ENCODE results near the gene CDKN1A.

Gene CDKN1A

GRCh38 chr6:36656441-36656840, 22.1 kb upstream of the CDKN1A start:
- DNase-seq (ENCODE audit: low read depth), result no peak

DNA sequence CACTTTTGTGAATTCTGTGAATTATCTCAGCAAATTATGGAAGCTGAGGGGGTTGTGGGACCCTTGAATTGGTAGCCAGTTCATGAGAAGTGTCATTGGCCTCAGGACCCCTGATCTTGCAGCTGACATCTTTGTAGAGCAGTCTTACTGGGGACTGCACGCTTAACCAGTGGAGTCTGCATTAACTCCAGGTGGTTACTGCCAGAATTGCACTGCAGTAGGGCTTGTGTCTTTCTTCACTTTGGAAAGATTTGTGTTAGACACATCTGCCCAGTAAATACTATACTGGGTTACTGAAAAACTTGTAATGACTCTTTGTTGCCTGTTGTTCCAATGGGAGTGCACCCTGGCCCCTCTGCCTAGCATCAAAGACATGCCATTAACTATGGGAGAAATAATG, 21.2 kb upstream of the CDKN1A start:
- no peak for DNase-seq (ENCODE audit: low read depth)

GRCh38 chr6:36657942-36658544, 20.5 kb upstream of the CDKN1A start:
- no peak for DNase-seq (ENCODE audit: low read depth)

DNA sequence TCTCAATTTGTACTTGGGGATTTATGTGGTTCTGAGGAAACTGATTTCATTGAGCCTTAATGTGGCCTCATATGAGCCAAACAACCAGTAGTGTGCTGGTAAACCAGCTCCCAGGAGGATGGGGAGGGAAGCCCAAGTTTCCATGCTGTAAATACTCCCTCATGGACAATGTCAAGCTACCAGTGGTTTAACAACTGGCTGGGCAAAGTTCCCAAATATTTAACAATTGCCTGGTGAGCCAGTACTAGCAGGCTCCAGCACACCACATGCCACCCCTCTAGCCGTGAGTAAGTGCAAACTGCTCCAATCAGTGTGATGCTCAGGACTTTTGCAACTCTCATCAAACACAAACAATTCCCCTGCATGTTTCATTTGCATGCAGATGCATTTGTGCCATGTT, 19.2 kb upstream of the CDKN1A start:
- DNase-seq (ENCODE audit: low read depth), result no peak

DNA sequence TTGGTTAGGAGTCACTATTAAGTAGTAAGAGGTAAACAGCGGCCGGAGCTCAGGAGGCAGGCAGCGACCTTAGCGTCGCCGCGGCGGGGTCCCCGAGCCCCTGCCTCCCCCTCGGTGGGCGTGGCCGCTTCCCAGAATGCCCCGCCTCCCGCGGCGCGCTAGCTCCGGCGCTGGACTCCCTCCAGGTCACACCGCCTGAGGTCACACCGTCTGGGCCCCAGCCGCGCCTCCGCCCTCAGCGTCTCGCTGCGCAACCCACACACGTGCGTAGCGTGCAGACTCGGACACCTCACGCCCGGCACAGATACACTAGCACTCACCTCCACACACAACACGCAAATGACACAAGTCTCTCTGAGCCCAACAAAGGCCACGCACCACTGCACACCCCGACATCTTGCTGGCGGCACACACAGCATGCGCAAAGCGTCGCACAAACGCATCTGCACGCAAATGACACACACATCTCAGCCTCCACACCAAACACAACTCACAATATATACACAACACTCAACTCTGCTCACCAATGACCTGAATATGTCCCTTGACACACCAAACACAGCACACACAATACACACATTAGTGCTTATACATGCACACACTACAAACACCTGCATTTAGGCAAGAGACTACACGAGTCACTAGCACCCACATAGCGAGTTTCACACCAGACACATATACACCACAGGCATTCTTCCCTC, 17.6 kb upstream of the CDKN1A start:
- DNase-seq (ENCODE audit: low read depth), result no peak

DNA sequence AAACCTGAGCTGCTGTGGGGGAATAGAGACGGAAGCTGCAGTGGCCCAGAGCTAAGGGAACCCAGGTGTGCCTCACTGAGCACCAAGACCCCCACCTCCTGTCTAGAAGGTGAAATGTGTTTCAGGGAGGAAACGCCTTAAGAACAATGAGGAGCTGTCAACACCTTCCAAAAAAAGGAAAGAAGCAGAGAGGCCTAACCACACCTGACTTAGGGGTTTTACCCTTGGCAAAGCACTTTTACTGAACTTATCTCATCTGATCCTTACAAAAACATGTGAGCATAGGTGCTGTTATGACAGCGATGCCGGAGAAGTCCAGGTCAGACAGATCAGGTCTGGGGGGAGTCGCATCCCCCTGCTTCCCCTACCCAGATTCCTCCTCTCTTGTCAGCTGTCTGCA, 16.1 kb upstream of the CDKN1A start:
- no peak for DNase-seq (ENCODE audit: low read depth)

DNA sequence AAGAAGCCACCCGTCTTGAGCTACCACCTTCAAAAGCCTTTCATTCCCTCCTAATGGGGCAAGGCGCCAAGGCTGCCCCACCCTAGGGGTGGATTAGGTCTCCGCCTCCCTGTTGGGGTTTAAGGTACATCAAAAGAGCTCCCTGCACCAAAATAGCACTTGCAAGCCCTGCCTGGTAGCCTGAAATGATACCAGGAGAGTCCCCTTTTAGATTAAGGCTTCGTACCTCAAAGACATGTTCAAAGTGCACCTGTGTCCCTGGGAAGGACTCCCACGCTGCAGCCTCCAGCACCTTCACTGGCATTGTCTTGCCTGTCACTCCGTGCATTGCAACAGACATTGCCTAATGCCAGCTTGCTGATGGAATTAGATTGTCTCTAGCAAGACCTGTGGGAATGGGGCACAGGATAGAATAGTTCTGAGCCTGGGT, 15.7 kb upstream of the CDKN1A start:
- DNase-seq (ENCODE audit: low read depth), result no peak

DNA sequence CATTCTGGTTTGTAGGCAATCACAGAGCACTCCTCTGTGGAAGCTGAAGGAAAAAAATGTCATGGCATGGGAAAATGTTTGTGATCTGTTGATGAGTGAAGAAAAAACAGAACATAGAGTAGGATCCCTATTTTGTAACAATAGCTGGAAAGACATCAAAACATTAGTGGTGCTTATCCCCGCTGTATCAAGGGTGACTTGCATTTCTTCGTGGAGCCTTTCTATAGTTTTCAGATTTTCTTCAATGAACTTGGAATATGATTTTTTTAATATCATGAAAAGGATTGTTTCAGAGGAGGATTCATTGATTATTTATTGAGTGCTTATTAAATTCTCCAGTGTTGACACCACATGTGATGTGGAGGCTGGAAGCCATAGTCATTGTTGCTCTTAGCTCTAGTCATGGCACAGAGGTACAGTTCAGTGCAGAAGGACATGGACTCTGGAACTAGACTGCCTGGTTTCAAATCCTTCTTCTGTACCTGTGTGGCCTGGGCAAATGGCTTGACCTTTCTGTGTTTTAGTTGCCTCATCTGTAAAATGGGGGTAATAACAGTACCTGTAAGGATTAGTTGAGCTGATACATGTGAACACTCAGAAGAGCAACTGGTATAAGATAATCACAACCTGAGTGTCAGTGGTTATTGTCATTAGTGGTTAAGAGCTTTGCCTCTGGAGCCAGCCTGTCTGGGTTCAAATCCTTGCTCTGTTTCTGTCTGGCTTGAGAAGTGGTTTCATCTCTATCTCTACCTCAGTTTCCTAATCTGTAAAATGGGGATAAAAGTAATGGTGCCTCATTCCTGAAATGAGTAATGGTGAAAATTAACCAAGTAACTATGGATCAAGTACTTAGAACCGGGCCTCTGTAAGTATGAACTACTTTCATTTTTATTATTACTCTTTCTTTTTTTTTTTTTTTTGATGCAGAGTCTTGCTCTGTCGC, 14.7 kb upstream of the CDKN1A start:
- no peak for DNase-seq (ENCODE audit: low read depth)

GRCh38 chr6:36665180-36665579, 13.3 kb upstream of the CDKN1A start:
- no peak for DNase-seq (ENCODE audit: low read depth)

GRCh38 chr6:36666287-36666686, 12.2 kb upstream of the CDKN1A start:
- DNase-seq (ENCODE audit: low read depth), result no peak

DNA sequence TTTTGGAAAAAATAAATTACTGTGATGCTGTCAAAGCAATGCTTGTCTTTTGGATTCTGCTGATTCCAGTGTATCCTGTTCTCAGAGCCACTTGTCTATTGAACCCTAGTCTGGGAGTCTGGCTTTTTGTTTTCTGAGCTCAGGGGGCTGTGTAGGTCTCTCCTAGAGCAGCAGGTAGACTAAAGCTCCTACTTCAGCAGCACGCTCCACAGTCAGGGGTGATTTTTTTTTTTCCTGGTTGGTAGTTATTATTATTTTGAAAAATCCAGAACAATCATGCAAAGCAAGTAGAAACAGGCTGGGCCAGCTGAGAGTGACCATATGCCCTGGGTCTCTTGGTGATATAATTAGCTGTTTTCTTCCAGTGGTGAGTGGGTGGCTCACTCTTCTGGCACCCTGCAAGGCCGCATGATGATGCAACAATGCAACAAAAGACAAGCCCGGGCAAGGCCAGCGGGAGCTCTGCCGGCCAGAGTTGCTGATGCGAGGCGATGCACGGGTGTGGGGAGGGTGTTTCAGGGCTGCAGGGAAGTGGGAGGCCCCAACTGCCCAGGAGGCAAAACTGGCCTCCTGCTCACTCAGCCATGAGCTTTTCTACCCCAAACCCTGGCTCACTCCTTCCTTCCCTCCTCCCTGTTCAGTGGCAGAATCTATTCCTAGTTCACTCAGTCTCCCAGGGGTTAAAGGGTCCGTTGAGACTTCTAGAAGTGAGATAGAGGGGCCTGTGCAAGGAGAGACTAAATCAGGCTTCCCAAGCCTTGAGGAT, 11.5 kb upstream of the CDKN1A start:
- no peak for DNase-seq (ENCODE audit: low read depth)

GRCh38 chr6:36668591-36668990, 9.9 kb upstream of the CDKN1A start:
- no peak for DNase-seq (ENCODE audit: low read depth)

- no peak for DNase-seq (ENCODE audit: low read depth)
These were observed 9.5 kb upstream of the CDKN1A start for GRCh38 chr6:36669002-36669401.

GRCh38 chr6:36670271-36670670, 8.2 kb upstream of the CDKN1A start:
- DNase-seq (ENCODE audit: low read depth), result no peak

GRCh38 chr6:36671687-36672375, 6.7 kb upstream of the CDKN1A start:
- DNase-seq (ENCODE audit: low read depth), result no peak

GRCh38 chr6:36673882-36674281, 4.6 kb upstream of the CDKN1A start:
- no peak for DNase-seq (ENCODE audit: low read depth)

GRCh38 chr6:36674942-36675341, 3.6 kb upstream of the CDKN1A start:
- no peak for DNase-seq (ENCODE audit: low read depth)

DNA sequence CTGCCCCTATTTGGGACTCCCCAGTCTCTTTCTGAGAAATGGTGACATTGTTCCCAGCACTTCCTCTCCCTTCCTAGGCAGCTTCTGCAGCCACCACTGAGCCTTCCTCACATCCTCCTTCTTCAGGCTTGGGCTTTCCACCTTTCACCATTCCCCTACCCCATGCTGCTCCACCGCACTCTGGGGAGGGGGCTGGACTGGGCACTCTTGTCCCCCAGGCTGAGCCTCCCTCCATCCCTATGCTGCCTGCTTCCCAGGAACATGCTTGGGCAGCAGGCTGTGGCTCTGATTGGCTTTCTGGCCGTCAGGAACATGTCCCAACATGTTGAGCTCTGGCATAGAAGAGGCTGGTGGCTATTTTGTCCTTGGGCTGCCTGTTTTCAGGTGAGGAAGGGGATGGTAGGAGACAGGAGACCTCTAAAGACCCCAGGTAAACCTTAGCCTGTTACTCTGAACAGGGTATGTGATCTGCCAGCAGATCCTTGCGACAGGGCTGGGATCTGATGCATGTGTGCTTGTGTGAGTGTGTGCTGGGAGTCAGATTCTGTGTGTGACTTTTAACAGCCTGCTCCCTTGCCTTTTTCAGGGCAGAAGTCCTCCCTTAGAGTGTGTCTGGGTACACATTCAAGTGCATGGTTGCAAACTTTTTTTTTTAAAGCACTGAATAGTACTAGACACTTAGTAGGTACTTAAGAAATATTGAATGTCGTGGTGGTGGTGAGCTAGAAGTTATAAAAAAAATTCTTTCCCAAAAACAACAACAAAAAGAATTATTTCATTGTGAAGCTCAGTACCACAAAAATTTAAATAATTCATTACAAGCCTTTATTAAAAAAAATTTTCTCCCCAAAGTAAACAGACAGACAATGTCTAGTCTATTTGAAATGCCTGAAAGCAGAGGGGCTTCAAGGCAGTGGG, 2.1 kb upstream of the CDKN1A start:
- no peak for DNase-seq (ENCODE audit: low read depth)

- DNase-seq (ENCODE audit: low read depth), result no peak
These were observed 1.3 kb upstream of the CDKN1A start for GRCh38 chr6:36677059-36677749.

Measured in stimulated activated CD8-positive, alpha-beta memory T cell treated with anti-CD3 and anti-CD28 coated beads, Interleukin-7, amount 100 ng/mL, for 24 hours (primary cell).